Mucosa of gallbladder (tissue), 1 donor: ENCODE measurements around the gene NEMP1. TPM values are rescaled to one million over a fixed set of nuclear protein-coding genes. Genes with fewer than 3 reads are reported as not detected.
"Not testable (repeated sequence)": the region's sequence is repeated elsewhere in the genome, so short reads cannot be mapped to it uniquely, and the experiment has no call there.

Experiments used
- DNase-seq: peaks from one replicate; pipeline ENCODE4 v3.0.0-alpha.2; 2020; ENCODE audit warnings: low spot score
- total RNA-seq: library from RNA; stranded (reverse); gene quantifications from one replicate; pipeline ENCODE4 v1.2.1, GENCODE V29; 2021
- donor health status: DM: no; HTN: no; CAD: no.

NEMP1 gene
- total RNA-seq, 1 donor from 2014 or later: 11.4 TPM

DNA sequence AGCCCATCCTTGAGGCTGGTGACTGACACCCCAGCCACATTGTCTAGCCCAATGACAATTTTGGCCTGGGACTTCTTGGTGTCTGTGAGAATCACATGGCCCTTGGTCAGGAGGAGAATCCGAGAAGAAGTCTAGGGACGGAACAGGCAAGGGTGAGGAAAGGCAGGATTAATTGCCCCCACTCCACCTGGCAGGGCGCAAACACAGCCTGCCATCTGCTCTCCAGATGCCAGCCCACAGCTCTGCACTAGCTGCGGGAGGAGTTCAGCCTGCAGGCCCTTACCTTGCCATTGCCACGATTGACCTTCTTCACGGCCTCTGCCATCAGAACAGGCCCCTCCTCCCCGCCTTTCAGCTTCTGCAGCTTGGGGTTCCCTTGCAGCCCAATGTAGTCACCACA, 49.1 kb downstream of the NEMP1 start:
- DNase-seq: no peak

DNA sequence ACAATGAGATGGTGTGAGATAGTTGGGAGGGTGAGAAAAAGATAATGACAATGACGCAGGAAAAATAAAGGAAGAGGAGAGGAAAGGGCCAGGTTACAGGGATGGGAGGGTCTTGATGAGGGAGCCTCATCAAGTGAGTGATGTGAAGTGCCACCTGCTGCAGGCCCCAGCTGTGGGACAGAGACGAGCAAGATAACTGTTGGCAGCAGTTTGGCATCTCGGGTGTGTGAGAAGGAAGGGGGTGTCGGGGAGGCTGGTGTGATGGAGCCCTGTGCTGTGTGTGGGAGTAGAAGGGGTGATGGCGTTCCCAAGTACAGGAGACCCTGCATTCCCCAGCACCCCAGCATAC, 50.8 kb downstream of the NEMP1 start:
- no peak for DNase-seq

DNA sequence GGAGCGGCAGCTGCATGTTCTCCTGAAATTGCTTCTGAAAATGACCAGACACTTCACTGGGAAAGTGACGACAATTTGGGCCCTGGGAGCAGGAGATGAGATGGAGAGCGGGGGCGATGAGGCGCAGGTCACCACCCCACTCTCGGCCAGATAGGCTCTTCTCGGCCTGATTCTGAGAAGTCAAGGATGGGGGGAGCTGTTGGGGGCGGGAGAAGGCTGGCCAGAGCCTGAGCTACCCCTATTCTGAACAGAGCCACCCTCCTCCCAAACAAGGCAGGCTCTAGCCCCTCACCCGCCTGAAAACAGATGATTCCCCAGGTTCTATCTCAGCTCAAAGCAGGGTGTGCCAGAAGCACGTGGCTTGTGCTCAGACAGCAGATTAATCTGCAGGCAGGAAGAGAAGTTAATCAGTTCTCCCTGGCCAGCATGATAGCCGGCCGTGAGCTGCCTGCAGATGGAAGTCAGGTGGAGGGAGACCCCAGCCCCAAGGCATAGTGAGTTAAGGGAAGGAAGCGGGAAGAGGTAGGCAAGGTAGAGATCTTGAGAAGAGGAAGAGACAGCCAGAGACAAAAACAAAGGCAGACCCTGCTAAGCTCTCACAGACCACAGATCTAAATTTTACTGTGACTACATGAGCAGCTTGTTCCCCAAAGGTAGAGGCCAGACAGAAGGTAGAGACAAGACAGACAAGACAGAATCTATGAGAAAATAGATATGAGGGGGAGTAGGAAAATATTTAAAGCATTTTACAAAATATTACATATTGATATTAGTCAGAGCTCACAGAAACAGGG, 51.4 kb downstream of the NEMP1 start:
- no peak for DNase-seq

DNA sequence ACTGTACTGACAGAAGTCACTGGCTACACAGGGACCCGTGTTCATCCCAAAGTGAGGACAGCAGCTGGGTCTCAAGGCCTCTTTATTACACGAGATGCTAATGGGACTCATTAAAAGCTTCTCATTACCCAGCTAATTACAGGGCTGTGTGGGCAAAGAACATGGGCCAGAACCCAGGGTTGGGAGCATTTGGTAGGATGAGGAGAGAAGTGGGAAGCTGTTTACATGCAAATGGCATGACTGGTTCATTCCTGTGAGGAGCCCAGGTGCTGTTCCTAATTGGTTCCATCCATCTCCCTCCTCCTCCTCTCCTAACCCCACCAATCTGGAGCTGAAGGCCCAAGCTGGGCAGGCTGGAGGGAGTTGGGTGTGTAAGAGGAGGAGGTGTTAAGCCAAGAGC, 53.4 kb downstream of the NEMP1 start:
- DNase-seq: no peak

DNA sequence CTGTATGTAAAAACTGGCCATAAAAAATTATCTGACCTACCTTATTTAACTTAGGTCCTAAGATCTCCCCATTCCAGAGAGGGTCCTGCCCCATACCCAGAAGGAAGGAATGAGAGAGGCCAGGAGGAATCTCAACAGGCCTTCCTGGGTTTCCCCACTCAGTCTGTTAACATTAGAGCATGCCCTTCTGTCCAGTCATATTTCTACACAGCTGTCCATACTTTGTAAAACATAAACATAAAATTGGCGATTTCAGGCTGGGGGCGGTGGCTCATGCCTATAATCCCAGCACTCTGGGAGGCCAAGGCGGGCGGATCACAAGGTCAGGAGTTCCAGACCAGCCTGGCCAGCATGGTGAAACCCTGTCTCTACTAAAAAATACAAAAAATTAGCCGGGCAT, 56.3 kb downstream of the NEMP1 start:
- DNase-seq: not testable (repeated sequence)

DNA sequence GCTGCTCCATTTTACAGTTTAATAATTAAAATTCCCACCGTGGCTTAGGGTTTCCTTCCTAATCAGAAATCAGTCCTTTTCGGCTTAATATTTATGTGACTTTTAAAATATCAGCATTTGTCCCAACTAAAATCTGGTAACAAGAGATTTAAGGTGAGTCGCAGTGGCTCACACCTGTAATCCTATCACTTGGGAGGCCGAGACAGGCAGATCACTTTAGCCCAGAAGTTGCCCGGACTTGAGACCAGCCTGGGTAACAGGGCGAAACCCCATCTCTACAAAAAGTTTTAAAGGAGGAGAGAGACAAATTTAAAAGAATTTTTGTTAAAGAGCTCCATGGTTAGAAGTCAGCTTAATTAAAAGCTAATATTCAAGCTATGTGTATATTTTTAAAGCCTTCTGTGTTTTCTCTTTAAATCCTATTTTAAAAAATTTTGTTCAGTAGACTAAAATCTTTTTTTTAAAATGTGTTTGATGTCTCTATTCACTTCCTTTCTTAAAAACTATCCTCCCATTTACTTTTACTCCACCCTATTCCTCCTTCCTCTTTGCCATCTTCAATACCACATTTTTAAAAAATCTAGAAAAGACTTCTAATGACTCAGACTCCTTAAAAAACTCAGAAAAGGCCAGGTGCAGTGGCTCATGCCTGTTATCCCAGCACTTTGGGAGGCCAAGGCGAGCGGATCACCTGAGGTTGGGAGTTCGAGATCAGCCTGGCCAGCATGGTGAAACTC, 58.4 kb downstream of the NEMP1 start:
- DNase-seq: no peak

DNA sequence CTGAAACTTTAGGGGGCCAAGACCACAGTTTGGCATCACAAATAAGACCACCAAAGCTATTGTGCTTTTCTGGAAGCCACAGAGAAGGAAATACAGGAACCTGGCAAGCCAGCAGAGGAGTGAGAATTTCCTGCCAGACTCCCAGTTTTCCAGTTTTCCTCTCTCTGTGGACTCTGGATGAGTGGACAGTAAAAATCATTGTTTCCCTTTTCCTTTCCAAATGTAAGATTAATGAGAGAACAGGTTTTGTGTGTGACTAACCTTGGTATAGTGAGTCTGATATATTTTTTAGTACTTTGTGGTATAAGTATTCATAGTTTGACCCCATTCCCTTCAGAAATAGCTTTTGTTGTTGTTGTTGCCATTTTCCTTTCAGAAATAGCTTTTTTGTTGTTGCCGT, 59.7 kb downstream of the NEMP1 start:
- no peak for DNase-seq

DNA sequence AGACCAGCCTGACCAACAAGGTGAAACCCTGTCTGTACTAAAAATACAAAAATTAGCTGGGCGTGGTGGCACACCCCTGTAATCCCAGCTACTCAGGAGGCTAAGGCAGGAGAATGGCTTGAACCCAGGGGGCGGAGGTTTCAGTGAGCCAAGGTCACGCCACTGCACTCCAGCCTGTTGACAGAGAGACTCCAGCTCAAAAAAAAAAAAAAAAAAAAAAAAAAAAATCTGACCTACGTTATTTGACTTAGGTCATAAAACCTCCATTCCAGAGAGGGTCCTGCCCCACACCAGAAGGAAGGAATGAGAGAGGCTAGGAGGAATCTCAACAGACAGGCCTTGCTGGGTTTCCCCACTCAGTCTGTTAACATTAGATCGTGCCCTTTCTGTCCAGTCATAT, 60.2 kb downstream of the NEMP1 start:
- not testable (repeated sequence) for DNase-seq

DNA sequence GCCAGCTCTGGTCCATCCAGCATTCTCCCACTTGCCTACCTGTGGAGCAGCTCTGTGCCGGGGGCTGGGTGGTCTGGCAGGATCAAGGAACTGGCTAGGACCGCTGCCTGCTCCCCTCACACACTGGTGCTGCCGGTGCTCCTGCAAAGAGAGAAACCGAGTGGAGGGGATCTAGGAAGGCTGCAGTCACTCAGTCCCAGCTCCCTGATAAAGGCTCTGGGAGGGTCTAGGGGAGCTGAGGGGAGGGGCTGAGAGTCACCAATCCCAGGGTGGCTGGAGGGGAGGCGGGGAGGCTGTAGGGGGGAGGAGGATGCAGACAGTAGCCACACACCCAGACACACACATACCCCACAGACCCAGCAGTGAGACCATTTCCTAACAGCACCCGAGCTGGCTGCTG, 62.2 kb downstream of the NEMP1 start, which contains the start of gene TAC3:
TSS of gene TAC3 (minus strand) at position 182 of the 400 bp plus-strand sequence. CDS start 732 bp downstream, outside the sequence.
- DNase-seq: no peak

DNA sequence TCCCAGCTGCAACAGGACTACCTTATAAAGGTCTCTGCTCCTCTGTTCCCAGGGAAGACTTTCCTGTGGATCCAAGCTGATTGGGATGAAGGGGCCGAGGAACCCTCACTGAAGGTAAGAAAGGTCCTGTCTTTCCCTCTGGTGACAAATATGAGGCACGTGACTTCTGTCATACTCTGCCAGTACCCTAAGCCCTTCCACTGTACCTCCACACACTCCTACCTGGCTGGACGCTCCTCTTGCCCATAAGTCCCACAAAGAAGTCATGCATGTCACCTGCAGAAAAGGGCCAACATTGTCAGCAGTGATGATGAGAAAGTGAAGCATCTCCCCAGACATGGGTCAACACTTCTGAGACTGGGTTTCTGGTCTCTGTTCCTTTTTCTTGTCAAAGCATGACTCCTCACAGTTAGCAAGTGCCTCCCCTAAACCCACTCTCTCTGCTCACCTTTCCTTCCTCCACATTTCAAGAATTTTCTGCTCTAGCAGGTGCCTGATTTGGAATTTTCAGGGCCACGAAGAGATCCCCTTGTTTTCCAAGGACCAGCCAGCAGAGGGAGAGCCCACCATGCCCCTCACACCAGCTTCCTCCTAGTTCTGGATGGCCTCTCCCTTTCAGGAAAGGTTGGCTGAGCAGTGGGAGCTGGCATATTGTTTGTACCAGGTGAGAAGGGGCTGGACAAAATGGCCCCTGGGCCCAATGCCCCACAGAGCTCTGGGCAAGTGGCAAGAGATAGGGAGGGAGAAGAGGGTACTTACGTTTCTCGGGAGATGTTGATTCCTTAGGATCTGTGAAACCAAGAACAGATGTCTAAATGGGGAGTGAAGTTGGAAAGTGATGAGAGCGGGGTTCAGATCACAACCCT, 65.8 kb downstream of the NEMP1 start:
- DNase-seq: no peak

DNA sequence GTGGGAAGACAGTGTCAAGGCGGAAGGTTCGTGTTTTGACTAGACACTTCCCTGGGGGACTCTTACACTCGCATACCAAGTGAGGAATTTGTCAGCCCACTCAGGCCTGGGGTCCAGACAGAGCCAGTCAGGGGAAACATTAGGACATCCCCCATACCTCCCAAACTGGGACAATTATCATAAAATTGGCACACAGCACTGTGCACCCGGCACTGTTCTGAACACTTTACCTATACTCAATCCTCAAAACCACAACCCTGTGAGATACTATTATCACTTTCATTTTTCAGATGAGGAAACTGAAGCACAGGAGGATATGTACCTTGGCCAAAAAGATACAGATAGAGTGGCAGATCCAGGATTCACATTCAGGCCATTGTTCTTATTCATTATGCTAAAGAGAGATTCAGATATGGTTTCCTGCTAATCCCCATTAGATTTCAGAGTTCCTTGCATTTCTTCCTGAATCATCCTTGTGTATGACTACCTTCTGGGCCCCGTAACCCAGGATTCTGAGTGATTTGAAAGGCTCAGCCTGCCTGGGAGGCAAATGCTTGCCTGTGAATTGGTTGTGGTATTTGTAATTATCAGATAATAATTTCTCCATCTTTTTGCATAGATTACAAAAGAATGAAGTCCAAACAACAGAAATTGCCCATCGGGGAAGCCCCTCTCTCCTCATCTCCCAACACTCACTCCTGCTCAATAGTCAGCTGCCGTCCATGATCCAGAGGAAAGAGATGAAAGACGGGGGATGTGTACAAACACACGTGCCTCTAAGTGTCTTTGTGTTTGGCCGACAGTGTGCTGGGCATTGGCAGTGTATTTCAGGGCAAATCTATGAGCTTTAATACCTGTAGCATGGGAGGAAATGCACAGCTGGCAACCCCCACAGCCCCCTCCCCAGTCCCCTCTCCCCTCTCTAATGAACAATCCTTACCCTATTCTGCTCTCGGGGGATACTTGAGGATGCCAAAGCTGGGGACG, 66.9 kb downstream of the NEMP1 start:
- no peak for DNase-seq

DNA sequence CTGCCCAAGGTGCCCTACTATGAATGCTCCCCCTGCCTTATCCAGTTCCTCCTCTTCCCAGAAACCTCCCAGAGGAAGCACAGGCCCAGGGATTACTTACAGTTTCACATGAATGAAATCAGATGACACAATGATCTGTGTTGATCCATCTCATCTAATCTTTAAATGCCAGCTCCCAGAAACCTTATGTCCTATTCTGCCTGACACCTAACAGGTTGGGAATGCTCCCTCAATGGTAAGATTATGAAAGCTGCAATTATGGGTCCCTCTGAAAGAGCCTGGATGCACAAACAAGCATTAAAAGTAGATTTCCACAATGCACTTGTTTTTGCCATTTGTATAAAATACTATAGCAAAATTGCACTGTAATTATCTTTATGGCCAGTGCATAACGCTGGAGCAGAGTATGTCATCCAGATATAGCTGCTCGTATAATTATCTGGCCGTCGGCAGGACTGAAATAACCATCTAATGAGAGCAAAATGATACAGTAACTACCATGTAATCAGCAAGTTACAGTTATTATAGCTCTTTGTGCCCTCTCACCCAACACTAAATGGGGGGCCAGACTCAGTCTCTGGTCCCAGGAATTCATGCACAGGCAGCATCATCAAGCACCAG, 67.9 kb downstream of the NEMP1 start:
- no peak for DNase-seq

DNA sequence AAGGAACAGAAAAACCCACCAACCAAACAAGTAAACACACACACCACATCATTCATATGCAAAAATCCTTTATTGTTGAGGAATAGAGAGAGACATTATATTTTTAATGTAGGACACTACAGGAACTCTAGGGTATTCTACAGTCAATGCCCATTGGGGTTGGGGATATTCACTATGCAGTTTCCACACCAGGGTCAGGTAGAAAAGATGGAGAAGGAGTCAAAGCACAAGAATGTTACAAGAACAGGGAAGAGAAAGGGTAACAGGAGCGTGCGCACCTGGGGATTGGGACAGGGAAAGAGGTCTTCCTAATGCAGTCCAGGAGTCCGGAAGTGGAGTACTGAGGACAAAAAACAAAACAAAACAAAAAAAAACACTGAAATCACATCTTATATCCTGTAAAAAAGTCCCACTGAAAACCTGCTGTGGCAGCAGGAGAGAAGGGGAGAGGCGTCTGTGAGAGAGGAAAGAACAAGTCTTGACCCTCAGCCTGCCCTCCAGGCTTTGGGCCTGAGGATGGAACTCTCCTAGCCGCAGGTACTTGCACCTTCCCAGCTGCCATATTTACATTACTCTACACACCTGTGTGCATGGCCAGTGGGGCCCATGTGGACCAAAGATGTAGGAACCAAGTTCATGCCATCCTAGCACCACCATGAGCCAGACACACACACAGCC, 68.5 kb downstream of the NEMP1 start:
- DNase-seq: no peak

DNA sequence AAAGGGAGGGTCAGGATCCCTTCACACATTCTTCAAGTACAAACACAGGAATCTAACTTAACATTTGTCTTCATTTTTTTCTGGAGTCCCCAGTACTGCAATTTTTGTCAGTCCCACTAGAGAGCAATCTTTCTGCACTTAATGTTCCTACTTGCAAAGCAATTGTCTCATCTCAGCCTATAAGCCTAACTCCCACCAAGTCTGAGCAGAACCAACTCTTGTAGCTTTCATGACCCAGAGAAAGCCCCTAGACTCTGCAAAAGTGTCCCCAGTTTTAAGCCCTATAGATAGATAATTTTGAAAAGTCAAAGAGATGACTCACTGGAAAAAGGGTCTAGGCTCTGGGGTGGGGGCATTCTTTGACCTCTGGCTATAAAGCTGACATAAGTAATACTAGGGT, 70.4 kb downstream of the NEMP1 start:
- no peak for DNase-seq

DNA sequence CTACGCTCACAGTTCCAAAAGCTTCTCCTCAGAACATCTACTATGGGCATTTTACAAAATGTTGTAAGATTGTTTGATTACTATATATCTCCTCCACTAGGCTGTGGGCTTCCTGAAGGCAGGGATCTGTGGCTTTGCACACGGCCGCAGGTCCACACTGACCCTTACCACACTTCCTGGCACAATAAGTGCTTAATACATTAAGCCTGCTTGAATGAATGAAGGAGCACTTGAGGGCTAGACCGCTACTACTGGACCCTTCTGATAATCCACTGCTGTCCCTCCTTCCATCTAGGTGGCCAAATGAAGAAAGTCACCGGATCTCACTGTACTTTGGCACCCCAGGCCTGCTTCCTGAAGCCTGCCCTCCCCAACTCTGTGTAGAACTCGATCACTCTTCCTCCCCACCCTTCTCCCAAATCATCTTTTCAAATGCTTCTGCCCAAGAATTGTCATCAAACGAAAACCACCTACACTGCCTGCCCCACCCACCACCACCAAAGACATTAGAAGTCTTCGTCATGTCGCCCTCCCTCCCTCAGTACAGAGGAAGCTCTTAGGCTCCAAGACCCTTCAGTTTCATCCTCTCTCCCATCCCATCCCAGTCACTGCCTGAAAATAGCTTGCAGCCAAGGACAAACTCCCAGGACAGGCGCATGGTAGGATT, 71.6 kb downstream of the NEMP1 start:
- no peak for DNase-seq

DNA sequence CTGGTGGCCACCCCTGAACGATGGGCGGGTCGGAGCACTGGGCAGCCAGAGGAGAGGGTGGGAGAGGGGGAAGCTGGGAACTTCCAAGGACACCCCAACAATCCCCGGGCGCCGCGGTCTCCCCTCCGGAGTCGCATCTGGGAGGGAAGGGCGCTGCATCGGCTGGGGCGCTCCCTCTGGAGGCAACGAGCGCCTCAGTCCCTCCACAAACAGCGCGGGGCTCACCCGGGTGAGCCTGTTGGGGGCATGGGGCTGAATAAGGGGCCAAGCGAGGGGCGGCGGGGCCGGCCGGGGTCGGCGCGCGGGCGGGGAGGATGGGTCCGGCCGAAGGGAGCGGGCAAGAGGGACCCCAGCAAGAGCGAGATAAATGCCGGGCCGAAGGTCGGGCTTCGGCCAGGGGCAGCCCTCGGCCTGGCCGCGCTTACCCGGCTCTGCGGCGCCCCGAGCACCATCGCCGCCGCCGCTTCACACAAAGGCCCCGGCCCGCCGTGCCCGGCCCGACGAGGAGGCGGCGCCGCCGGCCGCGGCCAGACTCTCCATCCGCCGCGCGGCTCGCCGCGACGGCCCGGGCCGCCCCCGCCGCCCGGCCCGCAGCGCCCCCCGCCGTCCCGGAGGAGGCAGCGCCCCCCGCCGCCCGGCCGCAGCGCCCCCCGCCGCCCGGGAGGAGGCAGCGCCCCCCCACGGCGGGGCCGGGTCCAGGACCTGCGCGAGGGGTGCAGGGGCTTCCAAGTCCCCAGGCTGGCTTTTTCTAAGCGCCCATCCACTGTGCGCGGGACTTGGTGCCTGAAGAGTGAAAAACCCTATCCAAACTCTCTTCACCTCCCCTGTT, 72.4 kb downstream of the NEMP1 start, which contains the start of gene ZBTB39:
TSS of gene ZBTB39 (minus strand) at position 567 of the 829 bp plus-strand sequence. CDS start 1,629 bp downstream, outside the sequence.
- peak; percentile 23 for DNase-seq
